ENCODE results near the gene BCAM. TPM values are rescaled to one million over a fixed set of nuclear protein-coding genes. Genes with fewer than 3 reads are reported as not detected.

The BCAM gene
- total RNA-seq, 4 donors from 2014 or later, result 10.2 to 24.6 (median 23.6) TPM

DNA sequence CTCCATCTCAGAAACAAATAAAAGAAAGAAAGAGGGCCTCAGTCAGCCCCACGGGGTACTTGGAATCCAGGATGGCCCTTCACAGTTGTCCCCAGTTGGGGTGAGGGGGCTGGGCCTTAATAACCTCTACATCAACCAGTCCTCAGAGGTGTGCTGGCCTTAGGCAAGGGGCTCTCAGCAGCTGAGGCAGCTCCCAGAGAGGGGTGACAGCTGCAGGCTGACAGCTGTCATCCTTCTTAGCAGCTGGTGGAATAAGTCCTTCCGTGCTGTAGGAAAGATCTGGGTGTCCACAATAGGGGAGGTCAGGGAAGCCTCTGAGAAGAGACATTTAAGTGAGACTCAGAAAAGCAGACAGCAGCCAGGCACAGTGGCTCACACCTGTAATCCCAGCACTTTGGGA, 7.4 kb downstream of the BCAM start:
- Histone ChIP-seq H3K27me3 (no peaks in the 10 kb centered on the region), H3K27ac (no peak overlapping the region), H3K4me3 (no peak overlapping the region), H3K9me3 (no peaks in the 10 kb centered on the region), H3K4me1 (peaks cover 0 to 8% of the 10 kb centered on the region in 2 donors), H3K36me3 (no peaks in the 10 kb centered on the region)
- in situ Hi-C loops (cut with MboI; ENCODE audit: low sequenced_read_pairs in 4 of 4), result no loop called here
- intact Hi-C loops (cut with DNase I; ENCODE audit: low total_unique reads), result no loop called here
- TF ChIP-seq POLR2A (IDR thresholded peaks at IDR 0.05), result no peak
- no peak for TF ChIP-seq CTCF (IDR thresholded peaks at IDR 0.05 in 4 of 5, conservative IDR thresholded peaks at IDR 0.05 in 1 of 5)
- DNase-seq (no peak), ATAC-seq (no peak)

DNA sequence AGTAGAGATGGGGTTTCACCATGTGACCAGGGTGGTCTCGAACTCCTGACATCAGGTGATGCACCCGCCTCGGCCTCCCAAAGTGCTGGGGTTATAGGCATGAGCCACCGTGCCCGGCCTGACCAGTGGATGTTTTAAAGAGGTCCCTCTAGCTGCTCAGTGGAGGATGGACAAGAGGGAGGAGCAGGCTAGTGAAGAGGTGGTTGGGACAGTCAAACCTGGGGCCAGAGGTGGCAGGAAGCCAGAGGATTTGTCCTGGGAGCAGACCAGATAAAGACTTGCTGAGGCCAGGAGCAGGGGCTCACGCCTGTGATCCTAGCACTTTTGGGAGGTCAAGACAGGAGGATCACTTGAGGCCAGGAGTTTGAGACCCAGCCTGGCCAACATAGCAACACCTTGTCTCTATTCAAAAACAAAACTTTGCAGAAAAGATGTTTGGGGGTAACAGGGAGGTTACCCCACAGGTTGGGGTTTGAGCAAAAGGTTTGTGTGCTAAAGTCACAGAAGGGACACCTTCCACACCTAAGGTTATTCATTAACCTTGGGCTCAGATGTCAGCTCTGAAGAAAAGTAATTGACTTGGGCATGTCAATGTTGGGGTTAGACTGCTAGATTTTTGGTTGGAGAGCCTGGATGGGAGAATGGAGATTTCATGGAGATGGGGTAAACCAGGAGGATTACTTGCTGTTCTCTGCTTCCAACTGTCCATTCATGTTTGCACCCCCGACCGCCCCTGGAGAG, 9.0 kb downstream of the BCAM start:
- Histone ChIP-seq H3K27ac (no peak overlapping the region), H3K36me3 (no peaks in the 10 kb centered on the region), H3K9me3 (no peaks in the 10 kb centered on the region), H3K27me3 (no peaks in the 10 kb centered on the region), H3K4me1 (peaks cover 0 to 8% of the 10 kb centered on the region in 2 donors), H3K4me3 (no peak overlapping the region)
- ATAC-seq (no peak), DNase-seq (no peak)
- intact Hi-C loops (cut with DNase I; ENCODE audit: low total_unique reads) (no loop called here), in situ Hi-C loops (cut with MboI; ENCODE audit: low sequenced_read_pairs in 4 of 4) (no loop called here)
- no peak for TF ChIP-seq POLR2A (IDR thresholded peaks at IDR 0.05)
- TF ChIP-seq CTCF (IDR thresholded peaks at IDR 0.05 in 4 of 5, conservative IDR thresholded peaks at IDR 0.05 in 1 of 5), result no peak

DNA sequence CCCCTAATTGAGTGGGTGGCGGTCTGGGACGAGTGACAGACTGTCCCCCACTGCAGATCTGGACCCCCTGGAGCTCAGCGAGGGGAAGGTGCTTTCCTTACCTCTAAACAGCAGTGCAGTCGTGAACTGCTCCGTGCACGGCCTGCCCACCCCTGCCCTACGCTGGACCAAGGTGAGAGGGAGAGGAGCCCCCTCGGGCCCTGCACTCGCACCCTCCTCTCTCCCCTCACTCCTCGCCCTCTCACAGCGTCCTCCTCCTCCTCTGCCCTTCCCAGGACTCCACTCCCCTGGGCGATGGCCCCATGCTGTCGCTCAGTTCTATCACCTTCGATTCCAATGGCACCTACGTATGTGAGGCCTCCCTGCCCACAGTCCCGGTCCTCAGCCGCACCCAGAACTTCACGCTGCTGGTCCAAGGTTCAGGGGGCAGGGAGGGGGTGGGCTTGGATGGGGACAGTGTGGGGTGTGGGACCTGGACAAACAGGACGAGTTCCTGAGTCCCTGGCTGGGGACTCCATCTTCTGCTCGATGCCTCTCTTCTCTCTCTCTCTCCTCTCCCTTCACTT, 9.6 kb downstream of the BCAM start:
- Histone ChIP-seq H3K27me3 (no peaks in the 10 kb centered on the region), H3K4me3 (no peak overlapping the region), H3K36me3 (no peaks in the 10 kb centered on the region), H3K4me1 (peaks cover 0 to 8% of the 10 kb centered on the region in 2 donors), H3K27ac (no peak overlapping the region), H3K9me3 (no peaks in the 10 kb centered on the region)
- in situ Hi-C loops (cut with MboI; ENCODE audit: low sequenced_read_pairs in 4 of 4) (no loop called here), intact Hi-C loops (cut with DNase I; ENCODE audit: low total_unique reads) (no loop called here)
- TF ChIP-seq CTCF (IDR thresholded peaks at IDR 0.05 in 4 of 5, conservative IDR thresholded peaks at IDR 0.05 in 1 of 5), result no peak
- no peak for TF ChIP-seq POLR2A (IDR thresholded peaks at IDR 0.05)
- no peak for ATAC-seq
- no peak for DNase-seq

GRCh38 chr19:44819246-44819832, 10.4 kb downstream of the BCAM start:
- ATAC-seq (no peak), DNase-seq (no peak)
- no peaks in the 10 kb centered on the region for H3K36me3 ChIP-seq
- no peak overlapping the region for H3K27ac ChIP-seq
- no peak overlapping the region for H3K4me3 ChIP-seq
- H3K4me1 ChIP-seq, result peaks cover 0 to 8% of the 10 kb centered on the region in 2 donors
- intact Hi-C loops (cut with DNase I; ENCODE audit: low total_unique reads) (no loop called here), in situ Hi-C loops (cut with MboI; ENCODE audit: low sequenced_read_pairs in 4 of 4) (no loop called here)
- TF ChIP-seq CTCF (IDR thresholded peaks at IDR 0.05 in 4 of 5, conservative IDR thresholded peaks at IDR 0.05 in 1 of 5) (no peak), POLR2A (IDR thresholded peaks at IDR 0.05) (no peak)
- H3K9me3 ChIP-seq, result no peaks in the 10 kb centered on the region
- H3K27me3 ChIP-seq, result no peaks in the 10 kb centered on the region
